Mucosa of descending colon (tissue), 3 donors: ENCODE measurements around the gene VIPR1. TPM values are rescaled to one million over a fixed set of nuclear protein-coding genes. Genes with fewer than 3 reads are reported as not detected.

Experiments used
- ATAC-seq: fragments of 200-7000 bp; cut with Tn5 transposase; one replicate; pipeline ENCODE4 v1.9.1; 2020; ENCODE audit warnings: mild to moderate bottlenecking, moderate library complexity
- DNase-seq, 3 donors: peaks; one replicate each; pipeline ENCODE4 v3.0.0-alpha.2; 2020
- H3K36me3 ChIP-seq: fragments of 200-600 bp; one replicate; pipeline ENCODE4 v1.8.0; 2021; ENCODE audit warnings: low read depth, mild to moderate bottlenecking
- H3K4me1 ChIP-seq: fragments of 200-600 bp; one replicate; pipeline ENCODE4 v1.8.0; 2021; ENCODE audit warnings: low read depth, mild to moderate bottlenecking
- H3K4me3 ChIP-seq: fragments of 200-600 bp; one replicate; pipeline ENCODE4 v1.8.0; 2021; ENCODE audit warnings: mild to moderate bottlenecking
- H3K9me3 ChIP-seq: fragments of 200-600 bp; one replicate; pipeline ENCODE4 v1.8.0; 2021; ENCODE audit warnings: mild to moderate bottlenecking
- CTCF ChIP-seq: fragments of 200-600 bp; IDR thresholded peaks from one replicate; pipeline ENCODE4 v1.8.0; 2022; ENCODE audit warnings: antibody characterized with exemption, mild to moderate bottlenecking
- intact Hi-C, 2 donors: fragments of 100-400 bp; cut with DNase I in 1 of 2; cut with micrococcal nuclease in 1 of 2; formaldehyde crosslinking; loops; one replicate each; pipeline versions ENCODE4 v1.11.0 to v1.11.1; 2022; cut with DNase I, micrococcal nuclease
- total RNA-seq, 3 donors: library from RNA; stranded (reverse); fragmentation: NEBNext Ultra II Directional in 2 of 3; extraction: Animal tissue kit (Norgen Biotek cat#: 25700) in 2 of 3; gene quantifications; one replicate each; pipeline versions ENCODE4 v1.2.1 to v1.2.4, GENCODE V29; 2021 to 2023
- donor health status: DM: no; HTN: no; CAD: no; lungs with moderate emphysema.
- donor health status: DM: no; HTN: no; CAD: no.
- donor health status: DM: no; HTN: yes; CAD: no.

Gene VIPR1
- total RNA-seq, 3 donors from 2014 or later: 68.9 to 202 (median 148) TPM

GRCh38 chr3:42582474-42583070, 80.1 kb downstream of the VIPR1 start:
- Histone ChIP-seq H3K9me3 (no peaks in the 10 kb centered on the region), H3K4me3 (no peak overlapping the region), H3K36me3 (no peaks in the 10 kb centered on the region), H3K4me1 (peaks cover 9% of the 10 kb centered on the region)
- intact Hi-C loops: no loop called here
- ATAC-seq: no peak
- DNase-seq: no peak
- no peak for TF ChIP-seq CTCF

Other genes with a start within 250 kb of the VIPR1 start
- 10 to 100 TPM in 1 of 3 donors, under 1 TPM in 1, not detected in 1; 0.98 to 11.1 TPM for gene CCK, start 236.5 kb upstream of the VIPR1 start, total RNA-seq
- gene LYZL4, start 92.0 kb upstream of the VIPR1 start, total RNA-seq: not detected
- gene SEC22C, start 79.3 kb downstream of the VIPR1 start, total RNA-seq: 10 to 100 TPM in 2 of 3 donors, 1 to 10 TPM in 1; 9.3 to 34.2 (median 18.3) TPM
- gene SS18L2, start 88.2 kb downstream of the VIPR1 start, total RNA-seq: 10 to 100 TPM; 17.5 to 19.6 (median 17.7) TPM
- 10 to 100 TPM; 61.4 to 75.6 (median 70.5) TPM for gene NKTR, start 98.0 kb downstream of the VIPR1 start, total RNA-seq
- 10 to 100 TPM in 2 of 3 donors, 1 to 10 TPM in 1; 3.1 to 45.5 (median 12.4) TPM for gene ZBTB47, start 151.1 kb downstream of the VIPR1 start, total RNA-seq
- gene KLHL40, start 182.9 kb downstream of the VIPR1 start, total RNA-seq: not detected
- gene HHATL, start 200.2 kb downstream of the VIPR1 start, total RNA-seq: under 1 TPM in 1 of 3 donors, not detected in 2; 0.70 TPM